B cell (primary cell): ENCODE results near the gene PIP4K2A. TPM values are rescaled to one million over a fixed set of nuclear protein-coding genes. Genes with fewer than 3 reads are reported as not detected.
A peak's percentile ranks its signal among the peaks of the same experiment; 100 is the strongest.

Experiments used
- ATAC-seq: fragments of 200-7000 bp; cut with Tn5 transposase; one replicate; pipeline ENCODE4 v1.10.0; 2021; ENCODE audit warnings: low read depth, mild to moderate bottlenecking, moderate number of reproducible peaks, moderate library complexity
- CTCF ChIA-PET: fragments of 350-600 bp; sonication (Branson Sonifier 250); formaldehyde crosslinking; loops from one replicate; lab custom pipeline; 2021; ENCODE audit warnings: antibody characterized with exemption, inconsistent platforms; lab: Charles Lee
- POLR2A ChIA-PET: fragments of 350-600 bp; sonication (Branson Sonifier 250); formaldehyde crosslinking; loops from one replicate; lab custom pipeline; 2021; ENCODE audit warnings: antibody characterized with exemption; lab: Charles Lee
- DNase-seq: peaks from one replicate; pipeline ENCODE4 v3.0.0; 2013
- H2AFZ ChIP-seq: 2 replicates; pipeline ENCODE4 v1.6.1; 2012; ENCODE audit warnings: mild to moderate bottlenecking, low read depth, low read length; ENCODE audit not compliant: insufficient read depth, poor library complexity, severe bottlenecking
- H3K27ac ChIP-seq, 2 donors: 1 replicate in 1 of 2; 2 replicates in 1 of 2; pipeline ENCODE4 v1.5.1; 2012 to 2013; ENCODE audit warnings: low read length in 2 of 2, mild to moderate bottlenecking in 2 of 2, moderate library complexity in 1 of 2
- H3K27me3 ChIP-seq, 4 experiments: fragments of 200-600 bp in 1 of 4; sonication (generic) in 1 of 4; replicated peaks in 1 of 4; 1 replicate in 2 of 4; 2 replicates in 2 of 4; pipeline versions ENCODE4 v1.6.1 to v1.7.0; 2013 to 2016; ENCODE audit warnings: low read length in 3 of 4, mild to moderate bottlenecking in 2 of 4, mixed read lengths in 1 of 4, moderate library complexity in 1 of 4; ENCODE audit not compliant: insufficient read depth in 4 of 4, control insufficient read depth in 3 of 4; ENCODE audit errors: control extremely low read depth in 1 of 4
- H3K36me3 ChIP-seq, 2 experiments: replicated peaks in 1 of 2; 1 replicate in 1 of 2; 2 replicates in 1 of 2; pipeline versions ENCODE4 v1.6.1 to v1.7.1; 2013; ENCODE audit warnings: low read length in 1 of 2; ENCODE audit not compliant: insufficient read depth in 2 of 2, control insufficient read depth in 1 of 2; ENCODE audit errors: control extremely low read depth in 1 of 2, extremely low read depth in 1 of 2
- H3K4me1 ChIP-seq, 2 donors: fragments of 200-600 bp in 1 of 2; sonication (generic) in 1 of 2; 1 replicate in 1 of 2; 2 replicates in 1 of 2; pipeline versions ENCODE4 v1.5.1 to v1.6.1; 2013 to 2017; ENCODE audit warnings: low read length in 2 of 2; ENCODE audit not compliant: control insufficient read depth in 2 of 2, insufficient read depth in 2 of 2
- H3K4me2 ChIP-seq: replicated peaks from 2 replicates; pipeline ENCODE3; 2012; ENCODE audit warnings: mild to moderate bottlenecking, low read depth, low read length; ENCODE audit not compliant: poor library complexity, severe bottlenecking
- H3K4me3 ChIP-seq, 5 experiments: fragments of 200-600 bp in 1 of 5; sonication (generic) in 1 of 5; 1 replicate in 3 of 5; 2 replicates in 2 of 5; pipeline versions ENCODE4 v1.5.1 to v1.7.0; 2011 to 2016; ENCODE audit warnings: low read length in 4 of 5, mild to moderate bottlenecking in 4 of 5, low read depth in 2 of 5, control low read depth in 1 of 5, moderate library complexity in 1 of 5; ENCODE audit not compliant: insufficient read depth in 1 of 5; ENCODE audit errors: control extremely low read depth in 1 of 5, extremely low read depth in 1 of 5
- H3K79me2 ChIP-seq: fragments of 200-600 bp; sonication (generic); one replicate; pipeline ENCODE4 v1.6.0; 2016; ENCODE audit warnings: low read length; ENCODE audit not compliant: control insufficient read depth, insufficient read depth
- H3K9ac ChIP-seq: fragments of 200-600 bp; sonication (generic); 2 replicates; pipeline ENCODE4 v1.6.1; 2017; ENCODE audit warnings: mild to moderate bottlenecking, low read length, moderate library complexity
- H3K9me3 ChIP-seq, 3 donors: one replicate each; pipeline versions ENCODE4 v1.6.1 to v1.7.1; 2013; ENCODE audit warnings: low read length in 2 of 3; ENCODE audit not compliant: control insufficient read depth in 2 of 3, insufficient read depth in 1 of 3; ENCODE audit errors: control extremely low read depth in 1 of 3
- H4K20me1 ChIP-seq: 2 replicates; pipeline ENCODE4 v1.6.0; 2012; ENCODE audit warnings: mild to moderate bottlenecking, low read length; ENCODE audit not compliant: insufficient read depth, control insufficient read depth, poor library complexity, severe bottlenecking
- H3K27ac Mint-ChIP-seq: one replicate; pipeline ENCODE4 v1.8.0; 2021; ENCODE audit warnings: mixed read lengths
- H3K27me3 Mint-ChIP-seq: one replicate; pipeline ENCODE4 v1.8.0; 2021; ENCODE audit warnings: mixed read lengths
- H3K4me1 Mint-ChIP-seq: one replicate; pipeline ENCODE4 v1.8.0; 2021; ENCODE audit warnings: mixed read lengths
- H3K4me3 Mint-ChIP-seq: one replicate; pipeline ENCODE4 v1.8.0; 2021; ENCODE audit warnings: mixed read lengths
- H3K9me3 Mint-ChIP-seq: one replicate; pipeline ENCODE4 v1.8.0; 2022; ENCODE audit warnings: mixed read lengths; ENCODE audit not compliant: insufficient read depth
- EZH2 ChIP-seq: IDR thresholded peaks from 2 replicates; pipeline ENCODE4 v1.6.1; 2012; ENCODE audit warnings: borderline replicate concordance, low read depth, mild to moderate bottlenecking, moderate library complexity, low read length; ENCODE audit not compliant: insufficient read depth, poor library complexity, severe bottlenecking
- WGBS: methylation state at CpG from one replicate; pipeline ENCODE4 v1.1.5; 2013; ENCODE audit warnings: missing lambda C conversion rate; ENCODE audit not compliant: insufficient coverage; 5-methylcytosine and 5-hydroxymethylcytosine counted together
- intact Hi-C: fragments of 100-400 bp; cut with micrococcal nuclease; formaldehyde crosslinking; loops from one replicate; pipeline ENCODE4 v1.10.0; 2022
- polyA plus RNA-seq: library from polyadenylated mRNA; depleted of rRNA; stranded (reverse); fragments of >200 nt; gene quantifications from 2 replicates; pipeline ENCODE4 v1.2.3, GENCODE V29; 2012
- total RNA-seq, 2 donors: library from RNA; stranded (reverse); fragments of 120-200 nt in 1 of 2; gene quantifications; 1 replicate in 1 of 2; 2 replicates in 1 of 2; pipeline versions ENCODE4 v1.2.3 to v1.2.4, GENCODE V29; 2013 to 2022
- TF ChIP-seq, protein P1 (sequence below): fragments of 200-600 bp; IDR thresholded peaks from one replicate; pipeline ENCODE4 v1.8.0; 2022; ENCODE audit warnings: antibody characterized with exemption, mild to moderate bottlenecking

Gene PIP4K2A
- total and polyA plus RNA-seq, 2 donors (not counting 1 experiment from before 2014, with no cell fraction given): 21.8 to 103 TPM

DNA sequence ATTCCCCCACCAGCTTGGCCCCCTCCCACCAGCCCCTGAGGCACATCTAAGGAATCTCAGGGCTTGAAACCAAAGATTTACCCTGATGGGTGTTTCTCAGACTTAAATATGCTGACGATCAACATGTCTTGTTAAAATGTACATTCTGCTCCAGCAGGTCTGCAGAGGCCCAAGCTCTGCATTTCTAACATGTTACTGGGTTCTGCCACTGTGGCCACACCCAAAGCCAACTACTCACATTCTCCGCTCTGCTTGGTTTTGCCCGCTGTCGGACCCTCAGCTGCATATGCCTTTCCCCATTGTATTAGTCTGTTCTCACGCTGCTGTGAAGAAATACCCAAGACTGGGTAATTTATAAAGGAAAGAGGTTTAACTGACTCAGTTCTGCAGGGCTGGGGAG, 8.9 kb downstream of the PIP4K2A start:
- no peak overlapping the region for H3K9ac ChIP-seq
- H3K9me3 ChIP-seq: peaks cover 0 to 9% (median 2%) of the 10 kb centered on the region in 3 donors
- ChIA-PET CTCF (interaction anchor here (0.9 to 1.8 kb wide), 4 partner anchors 10 to 131 kb away, joined by 3 to 4 read pairs (median 3); no protein-coding TSS in a partner anchor), POLR2A (interaction anchor here (2.2 kb wide), 1 partner anchor 8 kb away, joined by 6 read pairs; the partner anchor contains the start of gene PIP4K2A)
- H3K27ac ChIP-seq: peak overlapping the region; percentile 25 to 57
- H3K4me3 Mint-ChIP-seq: peak overlapping the region; percentile 18
- H3K79me2 ChIP-seq: peaks cover 100% of the 10 kb centered on the region
- no peak overlapping the region for H2AFZ ChIP-seq
- H4K20me1 ChIP-seq: peaks cover 45% of the 10 kb centered on the region
- TF ChIP-seq, protein P1, sequence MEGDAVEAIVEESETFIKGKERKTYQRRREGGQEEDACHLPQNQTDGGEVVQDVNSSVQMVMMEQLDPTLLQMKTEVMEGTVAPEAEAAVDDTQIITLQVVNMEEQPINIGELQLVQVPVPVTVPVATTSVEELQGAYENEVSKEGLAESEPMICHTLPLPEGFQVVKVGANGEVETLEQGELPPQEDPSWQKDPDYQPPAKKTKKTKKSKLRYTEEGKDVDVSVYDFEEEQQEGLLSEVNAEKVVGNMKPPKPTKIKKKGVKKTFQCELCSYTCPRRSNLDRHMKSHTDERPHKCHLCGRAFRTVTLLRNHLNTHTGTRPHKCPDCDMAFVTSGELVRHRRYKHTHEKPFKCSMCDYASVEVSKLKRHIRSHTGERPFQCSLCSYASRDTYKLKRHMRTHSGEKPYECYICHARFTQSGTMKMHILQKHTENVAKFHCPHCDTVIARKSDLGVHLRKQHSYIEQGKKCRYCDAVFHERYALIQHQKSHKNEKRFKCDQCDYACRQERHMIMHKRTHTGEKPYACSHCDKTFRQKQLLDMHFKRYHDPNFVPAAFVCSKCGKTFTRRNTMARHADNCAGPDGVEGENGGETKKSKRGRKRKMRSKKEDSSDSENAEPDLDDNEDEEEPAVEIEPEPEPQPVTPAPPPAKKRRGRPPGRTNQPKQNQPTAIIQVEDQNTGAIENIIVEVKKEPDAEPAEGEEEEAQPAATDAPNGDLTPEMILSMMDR: no peak
- TF ChIP-seq EZH2: no peak
- DNase-seq (no peak), ATAC-seq (no peak)
- H3K4me2 ChIP-seq: peak overlapping the region; percentile 33
- no peaks in the 10 kb centered on the region for H3K27me3 Mint-ChIP-seq
- peaks cover 3% of the 10 kb centered on the region for H3K9me3 Mint-ChIP-seq
- no peak overlapping the region for H3K4me3 ChIP-seq
- peaks cover 92% of the 10 kb centered on the region for H3K4me1 Mint-ChIP-seq
- WGBS: 87% methylated on average over 3 of the region's 5 CpGs
- H3K36me3 ChIP-seq: peaks cover 0 to 3% of the 10 kb centered on the region in 2 experiments
- no peaks in the 10 kb centered on the region for H3K27me3 ChIP-seq
- H3K27ac Mint-ChIP-seq: peak overlapping the region; percentile 86
- intact Hi-C loops: no loop called here
- H3K4me1 ChIP-seq: peaks cover 77 to 81% of the 10 kb centered on the region in 2 donors

GRCh38 chr10:22704942-22705341, 9.4 kb downstream of the PIP4K2A start:
- intact Hi-C loops: loop anchor here (1.0 kb wide), 1 partner anchor 7 kb away; no protein-coding TSS in a partner anchor
- Mint-ChIP-seq H3K9me3 (peaks cover 3% of the 10 kb centered on the region), H3K4me3 (peak overlapping the region; percentile 79), H3K4me1 (peaks cover 92% of the 10 kb centered on the region), H3K27ac (peak overlapping the region; percentile 91), H3K27me3 (no peaks in the 10 kb centered on the region)
- peak overlapping the region in 2 of 5 experiments; percentile 12 to 16 for H3K4me3 ChIP-seq
- peaks cover 0 to 3% of the 10 kb centered on the region in 2 experiments for H3K36me3 ChIP-seq
- ATAC-seq: peak; percentile 36
- H3K4me2 ChIP-seq: peak overlapping the region; percentile 33
- H2AFZ ChIP-seq: no peak overlapping the region
- peaks cover 0 to 9% (median 2%) of the 10 kb centered on the region in 3 donors for H3K9me3 ChIP-seq
- WGBS: 64% methylated on average over 3 of the region's 5 CpGs
- H3K27me3 ChIP-seq: no peaks in the 10 kb centered on the region
- CTCF ChIA-PET: interaction anchor here (0.8 to 1.8 kb wide), 5 partner anchors 8 to 131 kb away, joined by 3 to 8 read pairs (median 4); no protein-coding TSS in a partner anchor
- peak overlapping the region; percentile 25 to 57 for H3K27ac ChIP-seq
- H3K4me1 ChIP-seq: peaks cover 77 to 81% of the 10 kb centered on the region in 2 donors
- no peak overlapping the region for H3K9ac ChIP-seq
- peak; percentile 52 for DNase-seq
- H3K79me2 ChIP-seq: peaks cover 100% of the 10 kb centered on the region
- TF ChIP-seq, protein P1: no peak
- TF ChIP-seq EZH2: no peak
- POLR2A ChIA-PET: interaction anchor here (0.6 to 2.2 kb wide), 5 partner anchors 9 to 452 kb away, joined by 3 to 10 read pairs (median 6); partner anchors contain the start of gene PIP4K2A
- peaks cover 45% of the 10 kb centered on the region for H4K20me1 ChIP-seq
